PC-3 (cell line): ENCODE measurements around the gene CCNK. TPM values are rescaled to one million over a fixed set of nuclear protein-coding genes. Genes with fewer than 3 reads are reported as not detected.

Source experiments
- ATAC-seq: fragments of 200-7000 bp; cut with Tn5 transposase; 2 replicates; pipeline ENCODE4 v1.9.1; 2020; ENCODE audit warnings: mild to moderate bottlenecking, moderate library complexity
- BruUV-seq: library from RNA; stranded (reverse); fragments of 400-500 nt; replicated peaks from 2 replicates; lab custom pipeline; 2021; lab: Mats Ljungman, UMichigan
- CTCF ChIA-PET: fragments of 300-600 bp; sonication (Branson Sonifier 250); formaldehyde crosslinking; loops from one replicate; lab custom pipeline; 2022; ENCODE audit warnings: antibody characterized with exemption; lab: Charles Lee
- POLR2A ChIA-PET: fragments of 300-600 bp; sonication (Branson Sonifier 250); formaldehyde crosslinking; loops from one replicate; lab custom pipeline; 2022; ENCODE audit warnings: antibody characterized with exemption; ENCODE audit not compliant: unreplicated experiment; lab: Charles Lee
- DNase-seq: peaks from one replicate; pipeline ENCODE4 v3.0.0-alpha.2; 2015
- H2AFZ ChIP-seq: fragments of 300-600 bp; sonication (generic); 2 replicates; pipeline ENCODE4 v1.6.0; 2016; ENCODE audit warnings: antibody characterized with exemption, low read length
- H3F3A ChIP-seq: fragments of 300-600 bp; sonication (generic); one replicate; pipeline ENCODE4 v1.6.0; 2017; ENCODE audit warnings: antibody characterized with exemption, low read length, control low read depth, mild to moderate bottlenecking; ENCODE audit not compliant: unreplicated experiment
- H3K27ac ChIP-seq: fragments of 300-600 bp; sonication (generic); 2 replicates; pipeline ENCODE4 v1.5.1; 2016; ENCODE audit warnings: mild to moderate bottlenecking, low read length
- H3K27me3 ChIP-seq: fragments of 300-600 bp; sonication (generic); 2 replicates; pipeline ENCODE4 v1.6.1; 2016; ENCODE audit warnings: low read length, mixed read lengths
- H3K36me3 ChIP-seq: fragments of 300-600 bp; sonication (generic); 2 replicates; pipeline ENCODE4 v1.6.1; 2016; ENCODE audit warnings: low read depth, mixed run types, low read length, mixed read lengths
- H3K4me1 ChIP-seq: fragments of 300-600 bp; sonication (generic); 2 replicates; pipeline ENCODE4 v1.5.1; 2016; ENCODE audit warnings: low read length; ENCODE audit not compliant: insufficient read depth
- H3K4me2 ChIP-seq: fragments of 300-600 bp; sonication (generic); 2 replicates; pipeline ENCODE4 v1.6.0; 2016; ENCODE audit warnings: low read length
- H3K4me3 ChIP-seq: fragments of 300-600 bp; sonication (generic); 2 replicates; pipeline ENCODE4 v1.5.1; 2016; ENCODE audit warnings: mild to moderate bottlenecking, low read length, mixed read lengths
- H3K79me2 ChIP-seq: fragments of 300-600 bp; sonication (generic); 2 replicates; pipeline ENCODE4 v1.6.1; 2017; ENCODE audit warnings: low read length, mixed read lengths
- H3K9ac ChIP-seq: fragments of 300-600 bp; sonication (generic); 2 replicates; pipeline ENCODE4 v1.6.0; 2016; ENCODE audit warnings: mild to moderate bottlenecking, low read length
- H3K9me2 ChIP-seq: fragments of 300-600 bp; sonication (generic); replicated peaks from 2 replicates; pipeline ENCODE4 v1.6.1; 2016; ENCODE audit warnings: mixed run types, low read length, mixed read lengths
- H3K9me3 ChIP-seq: fragments of 300-600 bp; sonication (generic); 2 replicates; pipeline ENCODE4 v1.6.1; 2016; ENCODE audit warnings: low read length, mixed read lengths
- H4K20me1 ChIP-seq: fragments of 300-600 bp; sonication (generic); 2 replicates; pipeline ENCODE4 v1.6.1; 2016; ENCODE audit warnings: low read length, mixed read lengths
- EZH2 ChIP-seq: fragments of 300-600 bp; sonication (generic); IDR thresholded peaks from one replicate; pipeline ENCODE4 v1.6.1; 2017; ENCODE audit warnings: antibody characterized with exemption, mild to moderate bottlenecking, low read length; ENCODE audit not compliant: unreplicated experiment
- EZH2phosphoT487 ChIP-seq: fragments of 300-600 bp; sonication (generic); IDR thresholded peaks from 2 replicates; pipeline ENCODE4 v1.6.1; 2018; ENCODE audit warnings: mild to moderate bottlenecking, antibody characterized with exemption, low read length, borderline replicate concordance
- intact Hi-C: fragments of 100-400 bp; cut with micrococcal nuclease; formaldehyde crosslinking; loops from 2 replicates; pipeline ENCODE4 v1.9.0; 2023
- total RNA-seq: library from RNA; depleted of rRNA; stranded (reverse); fragments of >200 nt; gene quantifications from 2 replicates; pipeline ENCODE4 v1.2.3, GENCODE V29; 2014
- TF ChIP-seq, protein P1 (sequence below): fragments of 300-600 bp; sonication (generic); conservative IDR thresholded peaks from 2 replicates; pipeline ENCODE4 v1.5.1; 2017; ENCODE audit warnings: antibody characterized with exemption, low read depth, mild to moderate bottlenecking, low read length

CCNK gene
- total RNA-seq, 1 experiment from 2014 or later: 26.2 TPM

DNA sequence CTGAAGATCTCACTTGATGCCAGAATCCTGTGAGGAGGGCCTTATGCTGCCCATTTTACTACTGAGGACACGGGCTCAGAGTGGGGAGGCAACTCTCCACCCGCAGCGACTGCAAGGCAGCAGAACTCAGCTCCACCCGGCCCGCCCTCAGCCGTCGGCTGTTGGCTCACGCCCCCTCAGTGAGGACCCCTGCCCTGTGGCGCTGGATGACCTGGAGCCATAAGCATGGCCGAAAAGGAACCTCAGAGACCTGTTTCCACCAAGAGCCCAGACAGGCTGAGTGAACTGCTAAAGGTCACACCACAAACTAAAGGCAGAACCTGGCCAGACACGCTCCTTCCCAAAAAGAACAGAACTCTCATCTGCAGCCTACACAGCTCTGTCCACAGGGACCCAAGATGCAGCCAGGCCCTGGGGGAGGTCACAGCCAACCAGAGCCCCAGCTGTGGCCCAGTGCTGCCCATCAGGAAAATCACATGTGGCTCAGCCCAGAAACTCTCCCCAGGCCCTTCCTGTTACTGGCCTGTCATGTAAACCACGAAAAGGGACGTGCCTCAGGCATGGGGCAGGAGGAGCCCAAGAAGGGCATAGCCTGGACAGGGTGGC is 32.8 kb downstream of the CCNK start:
- H3K9me2 ChIP-seq: no peaks in the 10 kb centered on the region
- H3K4me1 ChIP-seq: no peaks in the 10 kb centered on the region
- H2AFZ ChIP-seq: no peak overlapping the region
- intact Hi-C loops: no loop called here
- DNase-seq: no peak
- POLR2A ChIA-PET: no interaction called here
- ATAC-seq: no peak
- 0 out of 2 replicates have a peak, but pooled peaks cover 3% of the 10 kb centered on the region for H4K20me1 ChIP-seq
- H3K27ac ChIP-seq: no peak overlapping the region
- no peaks in the 10 kb centered on the region for H3K9me3 ChIP-seq
- no peak for TF ChIP-seq EZH2phosphoT487
- TF ChIP-seq EZH2: no peak
- TF ChIP-seq, protein P1, sequence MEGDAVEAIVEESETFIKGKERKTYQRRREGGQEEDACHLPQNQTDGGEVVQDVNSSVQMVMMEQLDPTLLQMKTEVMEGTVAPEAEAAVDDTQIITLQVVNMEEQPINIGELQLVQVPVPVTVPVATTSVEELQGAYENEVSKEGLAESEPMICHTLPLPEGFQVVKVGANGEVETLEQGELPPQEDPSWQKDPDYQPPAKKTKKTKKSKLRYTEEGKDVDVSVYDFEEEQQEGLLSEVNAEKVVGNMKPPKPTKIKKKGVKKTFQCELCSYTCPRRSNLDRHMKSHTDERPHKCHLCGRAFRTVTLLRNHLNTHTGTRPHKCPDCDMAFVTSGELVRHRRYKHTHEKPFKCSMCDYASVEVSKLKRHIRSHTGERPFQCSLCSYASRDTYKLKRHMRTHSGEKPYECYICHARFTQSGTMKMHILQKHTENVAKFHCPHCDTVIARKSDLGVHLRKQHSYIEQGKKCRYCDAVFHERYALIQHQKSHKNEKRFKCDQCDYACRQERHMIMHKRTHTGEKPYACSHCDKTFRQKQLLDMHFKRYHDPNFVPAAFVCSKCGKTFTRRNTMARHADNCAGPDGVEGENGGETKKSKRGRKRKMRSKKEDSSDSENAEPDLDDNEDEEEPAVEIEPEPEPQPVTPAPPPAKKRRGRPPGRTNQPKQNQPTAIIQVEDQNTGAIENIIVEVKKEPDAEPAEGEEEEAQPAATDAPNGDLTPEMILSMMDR: no peak
- H3K27me3 ChIP-seq: no peaks in the 10 kb centered on the region
- CTCF ChIA-PET: no interaction called here
- no TSS peak for BruUV-seq
- no peak overlapping the region for H3K9ac ChIP-seq
- H3K4me2 ChIP-seq: no peak overlapping the region
- peaks cover 14% of the 10 kb centered on the region for H3K36me3 ChIP-seq
- no peak overlapping the region for H3K4me3 ChIP-seq
- peaks cover 9% of the 10 kb centered on the region; the same call in 1 of the 2 replicates for H3K79me2 ChIP-seq
- no peaks in the 10 kb centered on the region for H3F3A ChIP-seq

DNA sequence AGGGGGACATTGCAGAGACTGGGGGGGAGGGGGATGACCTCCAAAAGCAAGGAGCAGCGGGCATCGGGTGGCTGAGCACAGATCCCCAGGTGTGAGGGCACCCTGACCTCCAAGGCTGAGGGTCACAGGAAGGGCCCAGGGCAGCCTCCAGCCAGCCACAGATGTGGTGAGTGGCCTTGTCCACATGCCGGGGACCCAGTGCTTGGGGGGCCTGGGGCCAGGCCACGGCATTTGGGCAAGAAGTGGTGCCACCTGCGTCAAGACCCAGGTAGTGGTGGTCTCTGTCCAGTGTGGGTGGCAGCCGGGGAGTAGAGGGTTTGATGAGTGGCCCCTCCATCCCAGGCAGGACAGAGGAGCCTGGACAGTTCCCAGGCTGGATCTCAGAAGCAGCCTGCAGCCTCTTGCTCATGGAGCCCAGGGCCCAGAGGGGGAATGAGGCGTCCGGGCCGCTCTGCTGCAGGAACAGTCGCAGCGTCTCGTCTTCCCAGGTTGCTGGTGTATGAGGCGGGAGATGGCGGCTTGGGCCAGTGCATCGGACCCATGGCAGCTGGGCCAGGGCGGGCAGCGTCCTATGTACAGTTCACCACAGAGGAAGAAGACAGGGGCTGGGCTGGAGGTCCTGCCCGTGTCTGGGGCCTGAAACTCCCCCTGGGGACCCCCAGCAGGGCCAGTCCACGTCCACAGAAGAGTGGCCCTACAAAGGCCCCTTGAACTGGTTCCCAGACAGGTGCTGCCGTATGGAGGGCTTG is 33.5 kb downstream of the CCNK start:
- TF ChIP-seq, protein P1: no peak
- TF ChIP-seq EZH2 (no peak), EZH2phosphoT487 (no peak)
- H2AFZ ChIP-seq: no peak overlapping the region
- H3K36me3 ChIP-seq: peaks cover 7% of the 10 kb centered on the region; the same call in 1 of the 2 replicates
- POLR2A ChIA-PET: no interaction called here
- H3K9me3 ChIP-seq: no peaks in the 10 kb centered on the region
- H3F3A ChIP-seq: no peaks in the 10 kb centered on the region
- DNase-seq: no peak
- no peak overlapping the region for H3K9ac ChIP-seq
- H4K20me1 ChIP-seq: 0 out of 2 replicates have a peak, but pooled peaks cover 3% of the 10 kb centered on the region
- no peak for ATAC-seq
- intact Hi-C loops: no loop called here
- no peak overlapping the region for H3K4me2 ChIP-seq
- no peaks in the 10 kb centered on the region for H3K9me2 ChIP-seq
- no TSS peak for BruUV-seq
- H3K27me3 ChIP-seq: no peaks in the 10 kb centered on the region
- peaks cover 9% of the 10 kb centered on the region; the same call in 1 of the 2 replicates for H3K79me2 ChIP-seq
- H3K4me3 ChIP-seq: no peak overlapping the region
- CTCF ChIA-PET: no interaction called here
- no peak overlapping the region for H3K27ac ChIP-seq
- H3K4me1 ChIP-seq: no peaks in the 10 kb centered on the region
